Measurements from ENCODE around the gene SLC23A2. TPM values are rescaled to one million over a fixed set of nuclear protein-coding genes. Genes with fewer than 3 reads are reported as not detected.

Gene SLC23A2
- total RNA-seq (2013): 11.0 TPM
- polyA plus RNA-seq (10 to 100 TPM in 1 of 3 donors, 1 to 10 TPM in 2; 3.3 to 28.4 (median 6.4) TPM), polyA minus RNA-seq (10.4 and 11.1 TPM in 2 replicates), total RNA-seq (25.4 to 261 (median 62.3) reads per million in 11 experiments)

- peaks cover 34 to 38% of the 10 kb centered on the region in 2 donors for H3K4me1 ChIP-seq (ENCODE audit: control insufficient read depth in 1 of 2, insufficient read depth in 2 of 2, low read length in 2 of 2)
- peak within 1 kb of the TSS; percentile 97 to 99 for H3K4me3 Mint-ChIP-seq
- H3K36me3 Mint-ChIP-seq: no peaks in the 10 kb centered on the region
- peak within 1 kb of the TSS; percentile 66 to 93 (median 86) for H3K27ac Mint-ChIP-seq
- H3K9me3 Mint-ChIP-seq: peaks cover 0 to 3% (median 0%) of the 10 kb centered on the region in 7 donors
- peak within 1 kb of the TSS; percentile 98 for H3K4me2 ChIP-seq (replicated peaks; ENCODE audit: extremely low read depth, low read length, poor library complexity, severe bottlenecking)
- H3K27me3 ChIP-seq (ENCODE audit: control insufficient read depth in 2 of 2, insufficient read depth in 2 of 2, low read length in 2 of 2): no peaks in the 10 kb centered on the region
- H4K20me1 ChIP-seq (ENCODE audit: insufficient read depth, low read length): peaks cover 38% of the 10 kb centered on the region
- no peaks in the 10 kb centered on the region for H3K36me3 ChIP-seq (replicated peaks in 1 of 2; ENCODE audit: control insufficient read depth in 1 of 2, insufficient read depth in 2 of 2, low read length in 2 of 2)
- intact Hi-C loops (cut with micrococcal nuclease): loop anchor here (5.0 kb wide), 2 partner anchors 36 to 101 kb away; no protein-coding TSS in a partner anchor
- peak within 1 kb of the TSS; percentile 44 to 78 for H3K27ac ChIP-seq (ENCODE audit: low read depth in 1 of 2, low read length in 2 of 2)
- peaks cover 45% of the 10 kb centered on the region for H3K79me2 ChIP-seq (ENCODE audit: insufficient read depth, low read length)
- peak within 1 kb of the TSS; percentile 65 to 93 (median 76) for H3K4me3 ChIP-seq (replicated peaks in 1 of 3; ENCODE audit: low read depth in 2 of 3, low read length in 3 of 3)
- peaks cover 0 to 7% (median 0%) of the 10 kb centered on the region in 3 donors for H3K27me3 Mint-ChIP-seq (ENCODE audit: low read depth in 3 of 3)
- H2AFZ ChIP-seq (ENCODE audit: insufficient read depth, low read depth, low read length, poor library complexity, severe bottlenecking): peak within 1 kb of the TSS; percentile 88
- H3K9me3 ChIP-seq (replicated peaks in 1 of 2; ENCODE audit: control insufficient read depth in 1 of 2, insufficient read depth in 1 of 2, low read length in 2 of 2): no peaks in the 10 kb centered on the region
- H3K4me1 Mint-ChIP-seq: peaks cover 39% of the 10 kb centered on the region
- H3K9ac ChIP-seq (ENCODE audit: insufficient read depth, low read length, poor library complexity, severe bottlenecking): peak within 1 kb of the TSS; percentile 81
- no peak for TF ChIP-seq CTCF (IDR thresholded peaks at IDR 0.05)
- WGBS (ENCODE audit: insufficient coverage): 2% methylated on average over 79 of the region's 88 CpGs
- DNase-seq: peak; percentile 22 to 25 (median 25)
Observed at GRCh38 chr20:5001174-5002076, at the start of gene SLC23A2. Gene SLC23A2, minus strand, starts transcription at chr20:5001510. Its CDS starts 68,948 bp downstream, at chr20:4932562.

GRCh38 chr20:5046656-5047339, 45.5 kb upstream of the SLC23A2 start:
- Mint-ChIP-seq H3K27ac (peak overlapping the region; percentile 86 to 94 (median 92)), H3K4me3 (peak overlapping the region; percentile 16 to 79), H3K27me3 (ENCODE audit: low read depth in 3 of 3) (peaks cover under 1 to 5% (median 4%) of the 10 kb centered on the region in 3 donors), H3K9me3 (no peaks in the 10 kb centered on the region), H3K4me1 (peaks cover 44% of the 10 kb centered on the region), H3K36me3 (peaks cover 0 to 2% of the 10 kb centered on the region in 2 donors)
- peak overlapping the region; percentile 64 to 84 for H3K27ac ChIP-seq (ENCODE audit: low read depth in 1 of 2, low read length in 2 of 2)
- H3K79me2 ChIP-seq (ENCODE audit: insufficient read depth, low read length): no peaks in the 10 kb centered on the region
- H3K9me3 ChIP-seq (replicated peaks in 1 of 2; ENCODE audit: control insufficient read depth in 1 of 2, insufficient read depth in 1 of 2, low read length in 2 of 2): no peaks in the 10 kb centered on the region
- intact Hi-C loops (cut with micrococcal nuclease): no loop called here
- H3K4me1 ChIP-seq (ENCODE audit: control insufficient read depth in 1 of 2, insufficient read depth in 2 of 2, low read length in 2 of 2): peaks cover 40% of the 10 kb centered on the region in 2 donors
- H3K4me2 ChIP-seq (replicated peaks; ENCODE audit: extremely low read depth, low read length, poor library complexity, severe bottlenecking): peak overlapping the region; percentile 21
- peak; percentile 66 to 79 (median 77) for DNase-seq
- no peak overlapping the region for H2AFZ ChIP-seq (ENCODE audit: insufficient read depth, low read depth, low read length, poor library complexity, severe bottlenecking)
- H3K27me3 ChIP-seq (ENCODE audit: control insufficient read depth in 2 of 2, insufficient read depth in 2 of 2, low read length in 2 of 2): no peaks in the 10 kb centered on the region
- TF ChIP-seq CTCF (IDR thresholded peaks at IDR 0.05): no peak
- peak overlapping the region in 1 of 3 experiments; percentile 34 for H3K4me3 ChIP-seq (replicated peaks in 1 of 3; ENCODE audit: low read depth in 2 of 3, low read length in 3 of 3)
- no peaks in the 10 kb centered on the region for H4K20me1 ChIP-seq (ENCODE audit: insufficient read depth, low read length)
- no peaks in the 10 kb centered on the region for H3K36me3 ChIP-seq (replicated peaks in 1 of 2; ENCODE audit: control insufficient read depth in 1 of 2, insufficient read depth in 2 of 2, low read length in 2 of 2)
- 4% methylated on average over 3 of the region's 8 CpGs for WGBS (ENCODE audit: insufficient coverage)
- no peak overlapping the region for H3K9ac ChIP-seq (ENCODE audit: insufficient read depth, low read length, poor library complexity, severe bottlenecking)
